ENCODE measurements around the gene UGGT2. TPM values are rescaled to one million over a fixed set of nuclear protein-coding genes. Genes with fewer than 3 reads are reported as not detected.

Gene UGGT2
- total RNA-seq, 3 donors from 2014 or later (not counting 1 experiment from before 2014, with no cell fraction given) = 0.63 to 1.4 (median 1.3) TPM

- ATAC-seq = no peak
- no peak overlapping the region for H3K4me3 Mint-ChIP-seq
- H3K27me3 Mint-ChIP-seq (ENCODE audit: low read depth in 2 of 2) = no peaks in the 10 kb centered on the region
- H3K27ac Mint-ChIP-seq = no peak overlapping the region
- intact Hi-C loops (cut with micrococcal nuclease) = no loop called here
- no peaks in the 10 kb centered on the region for H3K4me1 Mint-ChIP-seq
- H3K9me3 Mint-ChIP-seq = peaks cover 3% of the 10 kb centered on the region in 2 donors
- H3K4me1 ChIP-seq (ENCODE audit: control insufficient read depth, insufficient read depth, low read length) = no peaks in the 10 kb centered on the region
- H3K27me3 ChIP-seq (ENCODE audit: control insufficient read depth, insufficient read depth, low read length) = no peaks in the 10 kb centered on the region
- no peak for TF ChIP-seq CTCF (IDR thresholded peaks at IDR 0.05)
- H3K36me3 Mint-ChIP-seq = no peaks in the 10 kb centered on the region
- H3K4me3 ChIP-seq (ENCODE audit: low read length) = no peak overlapping the region
- no peak for DNase-seq
- H3K36me3 ChIP-seq (ENCODE audit: control insufficient read depth, insufficient read depth, low read length) = no peaks in the 10 kb centered on the region
- H3K27ac ChIP-seq (ENCODE audit: low read length) = no peak overlapping the region
- WGBS (ENCODE audit: insufficient coverage) = 60% methylated on average over 1 of the region's 2 CpGs
- H3K9me3 ChIP-seq (ENCODE audit: control insufficient read depth, insufficient read depth, low read length) = no peaks in the 10 kb centered on the region
These were observed 82.3 kb downstream of the UGGT2 start for GRCh38 chr13:95970878-95971277.

- no peaks in the 10 kb centered on the region for H3K4me1 ChIP-seq (ENCODE audit: control insufficient read depth, insufficient read depth, low read length)
- Mint-ChIP-seq H3K4me1 (no peaks in the 10 kb centered on the region), H3K4me3 (no peak overlapping the region), H3K9me3 (peaks cover 4 to 7% of the 10 kb centered on the region in 2 donors), H3K27ac (no peak overlapping the region), H3K27me3 (ENCODE audit: low read depth in 2 of 2) (no peaks in the 10 kb centered on the region), H3K36me3 (no peaks in the 10 kb centered on the region)
- ATAC-seq (no peak), DNase-seq (no peak)
- no peaks in the 10 kb centered on the region for H3K27me3 ChIP-seq (ENCODE audit: control insufficient read depth, insufficient read depth, low read length)
- H3K36me3 ChIP-seq (ENCODE audit: control insufficient read depth, insufficient read depth, low read length) = no peaks in the 10 kb centered on the region
- H3K27ac ChIP-seq (ENCODE audit: low read length) = no peak overlapping the region
- H3K9me3 ChIP-seq (ENCODE audit: control insufficient read depth, insufficient read depth, low read length) = no peaks in the 10 kb centered on the region
- WGBS (ENCODE audit: insufficient coverage) = 88% methylated on average over 2 of the region's 2 CpGs
- TF ChIP-seq CTCF (IDR thresholded peaks at IDR 0.05) = no peak
- intact Hi-C loops (cut with micrococcal nuclease) = no loop called here
- no peak overlapping the region for H3K4me3 ChIP-seq (ENCODE audit: low read length)
These were observed 84.3 kb downstream of the UGGT2 start for GRCh38 chr13:95968906-95969305.

GRCh38 chr13:95957331-95957730 is 95.9 kb downstream of the UGGT2 start:
- intact Hi-C loops (cut with micrococcal nuclease) = no loop called here

More at GRCh38 chr13:95957331-95957730, 95.9 kb downstream of the UGGT2 start:
- TF ChIP-seq CTCF (IDR thresholded peaks at IDR 0.05) = no peak
- Histone ChIP-seq H3K27ac (ENCODE audit: low read length) (no peak overlapping the region), H3K27me3 (ENCODE audit: control insufficient read depth, insufficient read depth, low read length) (no peaks in the 10 kb centered on the region), H3K4me1 (ENCODE audit: control insufficient read depth, insufficient read depth, low read length) (no peaks in the 10 kb centered on the region), H3K36me3 (ENCODE audit: control insufficient read depth, insufficient read depth, low read length) (no peaks in the 10 kb centered on the region), H3K4me3 (ENCODE audit: low read length) (no peak overlapping the region), H3K9me3 (ENCODE audit: control insufficient read depth, insufficient read depth, low read length) (peaks cover 14% of the 10 kb centered on the region)
- H3K9me3 Mint-ChIP-seq = peaks cover 4 to 17% of the 10 kb centered on the region in 2 donors
- DNase-seq (no peak), ATAC-seq (no peak)
- no peaks in the 10 kb centered on the region for H3K4me1 Mint-ChIP-seq
- H3K4me3 Mint-ChIP-seq = no peak overlapping the region
- WGBS (ENCODE audit: insufficient coverage) = 94% methylated on average over 1 of the region's 2 CpGs
- H3K36me3 Mint-ChIP-seq = peaks cover 7% of the 10 kb centered on the region
- H3K27me3 Mint-ChIP-seq (ENCODE audit: low read depth in 2 of 2) = no peaks in the 10 kb centered on the region
- H3K27ac Mint-ChIP-seq = no peak overlapping the region
